Right cardiac atrium (tissue), 5 donors: Measurements from ENCODE around the gene PCNT. TPM values are rescaled to one million over a fixed set of nuclear protein-coding genes. Genes with fewer than 3 reads are reported as not detected.
"Not testable (repeated sequence)": the region's sequence is repeated elsewhere in the genome, so short reads cannot be mapped to it uniquely, and the experiment has no call there.

Source experiments
- ATAC-seq, 2 donors: fragments of 200-7000 bp; cut with Tn5 transposase; one replicate each; pipeline versions ENCODE4 v1.8.0 to v1.9.1; 2020; ENCODE audit warnings: moderate library complexity in 2 of 2, mild to moderate bottlenecking in 1 of 2
- DNase-seq, 3 donors: peaks; one replicate each; pipeline ENCODE4 v3.0.0-alpha.2; 2020
- H3K27ac ChIP-seq: one replicate; pipeline ENCODE4 v1.5.1; 2013; ENCODE audit warnings: mild to moderate bottlenecking, low read length, control low read depth, moderate library complexity
- H3K27me3 ChIP-seq: one replicate; pipeline ENCODE4 v1.6.1; 2013; ENCODE audit not compliant: control insufficient read depth, insufficient read depth
- H3K4me1 ChIP-seq: one replicate; pipeline ENCODE4 v1.6.1; 2013; ENCODE audit warnings: low read length; ENCODE audit not compliant: control insufficient read depth, insufficient read depth
- H3K4me3 ChIP-seq: one replicate; pipeline ENCODE4 v1.5.1; 2013; ENCODE audit warnings: low read length, control low read depth
- H3K9me3 ChIP-seq: one replicate; pipeline ENCODE4 v1.6.1; 2013; ENCODE audit warnings: low read length; ENCODE audit not compliant: control insufficient read depth
- WGBS: extraction: QIAGEN DNeasy Blood & Tissue Kit; methylation state at CpG from one replicate; pipeline ENCODE4 v1.1.7; 2013; 5-methylcytosine and 5-hydroxymethylcytosine counted together
- intact Hi-C, 4 donors: fragments of 100-400 bp; cut with DNase I; formaldehyde crosslinking; loops; one replicate each; pipeline versions ENCODE4 v1.11.0 to v1.14.0; 2022 to 2023
- polyA plus RNA-seq: library from polyadenylated mRNA; stranded (reverse); fragments of 200-250 nt; gene quantifications from one replicate; pipeline ENCODE4 v1.2.3, GENCODE V29; 2013
- total RNA-seq, 4 donors: library from RNA; stranded (reverse); fragmentation: NEBNext Ultra II Directional; extraction: Animal tissue kit (Norgen Biotek cat#: 25700); gene quantifications; one replicate each; pipeline ENCODE4 v1.2.1, GENCODE V29; 2021
- donor health status: healthy with polysubstance abuse.
- donor health status: DM: no; HTN: yes; CAD: no.
- donor health status: DM: no; HTN: no; CAD: no.
- donor health status: DM: no; HTN: yes; CAD: no; lungs with severe emphysema.
- donor health status: DM: yes; HTN: yes; CAD: no.

The PCNT gene
- total and polyA plus RNA-seq, 5 donors: 20.8 to 29.6 (median 27.6) TPM

GRCh38 chr21:46304955-46305354, 19.0 kb upstream of the PCNT start:
- no peaks in the 10 kb centered on the region for H3K27me3 ChIP-seq
- 96% methylated on average over 11 of the region's 11 CpGs for WGBS
- DNase-seq (no peak), ATAC-seq (no peak)
- no peak overlapping the region for H3K4me3 ChIP-seq
- H3K9me3 ChIP-seq: no peaks in the 10 kb centered on the region
- intact Hi-C loops: no loop called here
- H3K4me1 ChIP-seq: no peaks in the 10 kb centered on the region
- no peak overlapping the region for H3K27ac ChIP-seq

DNA sequence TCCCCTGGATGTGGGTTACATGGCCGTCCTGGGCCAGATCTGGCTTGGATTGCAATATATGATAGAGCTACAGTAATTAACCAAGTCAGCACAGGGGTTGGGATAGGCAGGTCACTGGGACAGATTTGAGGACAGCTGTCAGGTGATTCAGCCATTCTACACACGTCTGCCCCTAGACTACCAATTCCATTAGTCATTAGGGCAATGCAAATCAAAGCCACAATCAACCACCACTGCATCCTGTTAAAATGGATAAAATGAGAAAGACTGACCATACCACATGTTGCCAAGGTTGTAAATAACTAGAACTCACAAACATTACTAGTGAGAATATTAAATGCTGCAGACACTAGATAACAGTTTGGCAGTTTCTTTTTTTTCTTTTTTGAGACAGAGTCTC, 16.3 kb upstream of the PCNT start:
- WGBS: 81% methylated on average over 2 of the region's 2 CpGs
- H3K4me3 ChIP-seq: no peak overlapping the region
- ATAC-seq (no peak), DNase-seq (no peak)
- intact Hi-C loops: no loop called here
- H3K4me1 ChIP-seq: no peaks in the 10 kb centered on the region
- no peaks in the 10 kb centered on the region for H3K27me3 ChIP-seq
- no peak overlapping the region for H3K27ac ChIP-seq
- H3K9me3 ChIP-seq: no peaks in the 10 kb centered on the region

- ATAC-seq (no peak), DNase-seq (no peak)
- no peak overlapping the region for H3K4me3 ChIP-seq
- no peaks in the 10 kb centered on the region for H3K4me1 ChIP-seq
- H3K27me3 ChIP-seq: no peaks in the 10 kb centered on the region
- intact Hi-C loops: no loop called here
- no peaks in the 10 kb centered on the region for H3K9me3 ChIP-seq
- no peak overlapping the region for H3K27ac ChIP-seq
- WGBS: over 99% methylated on average over 2 of the region's 2 CpGs
Measured at GRCh38 chr21:46308431-46308830, 15.5 kb upstream of the PCNT start.

GRCh38 chr21:46310260-46310659, 13.7 kb upstream of the PCNT start:
- H3K9me3 ChIP-seq, intact Hi-C loops, H3K4me3 ChIP-seq, DNase-seq, ATAC-seq, H3K4me1 ChIP-seq, H3K27me3 ChIP-seq, H3K27ac ChIP-seq: not testable (repeated sequence)
- 97% methylated on average over 8 of the region's 8 CpGs for WGBS

DNA sequence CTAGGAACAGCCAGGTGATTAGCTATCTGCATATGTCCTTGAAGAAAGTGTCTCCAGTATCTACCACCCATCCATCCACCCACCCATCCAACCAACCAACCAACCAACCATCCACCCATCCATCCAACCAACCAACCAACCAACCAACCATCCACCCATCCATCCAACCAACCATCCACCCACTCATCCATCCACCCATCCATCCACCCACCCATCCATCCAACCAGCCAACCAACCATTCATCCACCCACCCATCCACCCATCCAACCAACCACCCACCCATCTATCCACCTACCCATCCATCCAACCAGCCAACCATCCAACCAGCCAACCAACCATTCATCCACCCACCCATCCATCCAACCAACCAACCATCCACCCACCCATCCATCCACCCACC, 12.4 kb upstream of the PCNT start:
- intact Hi-C loops: no loop called here
- ATAC-seq: no peak
- no peaks in the 10 kb centered on the region for H3K9me3 ChIP-seq

DNA sequence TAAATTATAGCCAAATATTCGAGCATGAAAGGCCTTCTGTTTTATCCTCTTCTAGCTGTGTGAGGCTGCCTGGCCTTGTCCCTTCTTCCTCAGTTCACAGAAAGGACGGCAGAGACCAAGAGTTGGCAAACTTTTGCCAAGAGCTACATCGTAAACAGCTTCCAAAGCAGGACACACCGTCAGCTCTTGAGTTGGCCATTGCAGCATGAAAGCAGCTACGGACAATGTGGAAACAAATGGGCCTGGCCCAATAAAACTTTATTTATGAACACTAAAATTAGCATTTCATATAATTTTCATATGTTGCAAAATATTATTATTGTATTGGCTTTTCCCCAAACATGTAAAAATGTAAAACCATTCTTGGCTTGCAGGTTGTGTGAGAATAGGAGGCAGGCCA, 11.0 kb upstream of the PCNT start:
- Histone ChIP-seq H3K4me1 (no peaks in the 10 kb centered on the region), H3K9me3 (no peaks in the 10 kb centered on the region), H3K27me3 (no peaks in the 10 kb centered on the region), H3K4me3 (no peak overlapping the region), H3K27ac (no peak overlapping the region)
- peak in 1 of 3 donors; percentile 0 for DNase-seq
- ATAC-seq: no peak
- 92% methylated on average over 5 of the region's 5 CpGs for WGBS
- intact Hi-C loops: no loop called here

More for the DNA sequence above, 12.4 kb upstream of the PCNT start:
- Histone ChIP-seq H3K4me3 (no peak overlapping the region), H3K4me1 (no peaks in the 10 kb centered on the region), H3K27me3 (no peaks in the 10 kb centered on the region), H3K27ac (no peak overlapping the region)
- no peak for DNase-seq

- Histone ChIP-seq H3K27me3 (no peaks in the 10 kb centered on the region), H3K27ac (no peak overlapping the region), H3K4me1 (no peaks in the 10 kb centered on the region), H3K9me3 (no peaks in the 10 kb centered on the region), H3K4me3 (no peak overlapping the region)
- ATAC-seq (no peak), DNase-seq (no peak)
- 94% methylated on average over 22 of the region's 22 CpGs for WGBS
- intact Hi-C loops: no loop called here
Measured at GRCh38 chr21:46314441-46315020, 9.4 kb upstream of the PCNT start.

GRCh38 chr21:46316708-46317324, 7.1 kb upstream of the PCNT start:
- 92% methylated on average over 14 of the region's 14 CpGs for WGBS
- DNase-seq (no peak), ATAC-seq (no peak)
- Histone ChIP-seq H3K4me1 (no peaks in the 10 kb centered on the region), H3K27me3 (no peaks in the 10 kb centered on the region), H3K9me3 (no peaks in the 10 kb centered on the region), H3K27ac (no peak overlapping the region), H3K4me3 (no peak overlapping the region)
- intact Hi-C loops: no loop called here

DNA sequence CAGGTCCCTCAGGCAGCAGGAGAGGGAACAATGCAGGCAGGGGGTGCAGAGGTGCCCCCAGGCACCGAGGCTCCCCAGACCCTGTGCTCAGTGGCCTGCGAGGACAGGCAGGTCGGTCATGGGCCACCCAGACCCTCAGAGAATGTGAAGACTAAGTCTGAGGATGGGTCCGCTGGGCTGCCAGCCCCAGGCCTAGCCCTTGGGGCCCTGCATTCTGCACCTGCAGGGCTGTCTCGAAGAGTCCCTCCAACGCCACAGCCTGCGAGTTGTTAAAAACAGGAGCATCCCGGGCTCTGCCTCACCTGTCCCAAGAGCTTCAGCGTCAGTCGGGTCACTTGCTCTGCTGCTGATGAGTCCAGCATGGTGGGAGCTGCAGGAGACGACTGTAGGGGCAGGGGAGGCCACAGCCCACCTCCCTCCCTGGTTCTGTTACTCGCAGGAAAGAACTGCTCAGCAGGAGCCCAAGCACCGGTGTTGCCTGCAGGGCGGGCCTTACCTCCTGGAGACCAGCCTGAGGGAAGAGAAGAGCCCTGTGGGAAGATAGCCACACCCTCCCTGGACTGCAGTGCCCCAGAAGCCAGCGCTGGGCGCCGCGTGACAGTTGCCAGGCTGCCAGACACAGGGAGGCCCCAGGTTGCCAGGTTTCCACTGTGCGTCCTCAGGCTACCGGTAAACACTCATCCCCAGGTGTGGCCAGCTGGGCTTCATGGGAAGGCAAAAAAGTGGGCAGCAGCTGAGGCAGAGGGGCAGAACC, 6.1 kb upstream of the PCNT start:
- Histone ChIP-seq H3K4me3 (no peak overlapping the region), H3K4me1 (peaks cover 5% of the 10 kb centered on the region), H3K27me3 (no peaks in the 10 kb centered on the region), H3K9me3 (no peaks in the 10 kb centered on the region), H3K27ac (no peak overlapping the region)
- intact Hi-C loops: no loop called here
- WGBS: 73% methylated on average over 20 of the region's 20 CpGs
- ATAC-seq (peak; percentile 32 to 59), DNase-seq (peak in 2 of 3 donors; percentile 63 to 65)

GRCh38 chr21:46318464-46318845, 5.5 kb upstream of the PCNT start:
- WGBS: 85% methylated on average over 4 of the region's 4 CpGs

GRCh38 chr21:46319186-46319585, 4.8 kb upstream of the PCNT start:
- DNase-seq (no peak), ATAC-seq (no peak)
- no peaks in the 10 kb centered on the region for H3K9me3 ChIP-seq
- no peaks in the 10 kb centered on the region for H3K27me3 ChIP-seq
- H3K27ac ChIP-seq: no peak overlapping the region
- WGBS: 95% methylated on average over 7 of the region's 7 CpGs
- no peak overlapping the region for H3K4me3 ChIP-seq
- H3K4me1 ChIP-seq: peaks cover 5% of the 10 kb centered on the region
- intact Hi-C loops: no loop called here

More at GRCh38 chr21:46318464-46318845, 5.5 kb upstream of the PCNT start:
- intact Hi-C loops: no loop called here
- peaks cover 5% of the 10 kb centered on the region for H3K4me1 ChIP-seq
- H3K27me3 ChIP-seq: no peaks in the 10 kb centered on the region
- H3K4me3 ChIP-seq: no peak overlapping the region
- ATAC-seq (no peak), DNase-seq (no peak)
- no peak overlapping the region for H3K27ac ChIP-seq
- no peaks in the 10 kb centered on the region for H3K9me3 ChIP-seq
